GM15510 (cell line): ENCODE measurements around the gene JMJD4.

Source experiments
- POLR2A ChIP-seq: IDR thresholded peaks from 3 replicates; pipeline ENCODE4 v1.6.1; 2011; ENCODE audit warnings: borderline replicate concordance; ENCODE audit not compliant: insufficient read length; ENCODE audit errors: extremely low read depth

Gene JMJD4

DNA sequence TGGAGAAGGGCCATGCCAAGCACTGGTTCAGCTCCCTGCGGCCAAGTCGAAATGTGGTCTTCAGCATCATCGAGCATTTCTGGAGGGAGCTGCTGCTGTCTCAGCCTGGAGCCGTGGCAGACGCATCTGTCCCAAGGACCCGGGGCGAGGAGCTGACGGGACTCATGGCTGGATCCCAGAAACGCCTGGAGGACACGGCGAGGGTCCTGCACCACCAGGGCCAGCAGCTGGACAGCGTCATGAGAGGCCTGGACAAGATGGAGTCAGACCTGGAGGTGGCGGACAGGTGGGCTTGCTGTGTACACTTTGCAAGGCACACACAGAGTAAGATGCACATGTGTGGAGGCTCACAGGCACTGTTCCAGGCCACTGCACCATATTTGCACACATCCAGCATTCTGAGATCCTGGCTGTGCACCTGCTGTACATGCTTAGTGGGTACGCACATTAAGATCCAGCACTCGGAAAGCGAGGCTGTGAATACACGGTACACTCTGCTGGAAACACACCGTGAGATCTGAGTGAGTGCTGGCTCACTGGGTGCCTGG lies 12.9 kb upstream of the JMJD4 start:
- TF ChIP-seq POLR2A, result no peak

DNA sequence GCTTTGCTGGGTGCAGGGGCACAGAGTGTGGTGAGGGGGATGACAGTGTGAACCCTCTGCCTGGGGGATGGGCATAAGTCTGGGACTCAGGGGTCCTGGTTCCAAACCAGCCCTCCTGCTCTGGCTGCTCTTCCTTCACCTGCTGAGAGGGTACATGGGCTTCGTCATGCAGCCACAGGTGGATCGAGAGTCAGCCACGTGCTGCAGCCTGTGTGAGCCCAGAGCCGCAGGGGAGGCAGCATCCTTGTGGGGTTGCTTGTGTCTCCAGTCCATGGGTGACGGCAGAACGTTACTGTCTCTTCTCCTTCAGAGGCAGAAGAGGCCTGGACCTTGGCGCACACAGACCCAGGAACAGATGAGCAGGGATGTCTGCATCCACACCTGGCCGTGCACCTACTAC lies 12.3 kb upstream of the JMJD4 start:
- TF ChIP-seq POLR2A, result no peak

DNA sequence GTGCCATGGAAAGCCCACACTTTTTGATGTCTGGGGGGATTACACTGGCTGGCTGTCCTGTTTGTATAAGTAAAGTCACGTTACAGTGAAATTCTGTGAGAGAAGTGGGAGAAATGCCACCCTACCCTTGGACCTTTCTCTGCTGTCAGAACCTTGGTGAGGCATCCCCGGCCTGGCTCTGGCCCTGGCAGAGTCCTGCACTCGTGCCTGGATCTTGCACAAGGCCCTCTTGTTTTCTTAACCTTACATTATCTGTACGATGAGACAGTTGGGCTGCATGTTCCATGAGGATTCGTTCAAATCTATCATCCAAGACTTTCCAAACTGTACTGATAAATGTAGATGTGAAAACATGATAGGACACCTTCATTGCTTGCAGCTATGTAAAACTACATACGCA lies 11.6 kb upstream of the JMJD4 start:
- no peak for TF ChIP-seq POLR2A

GRCh38 chr1:227745568-227746265 lies 10.6 kb upstream of the JMJD4 start:
- no peak for TF ChIP-seq POLR2A

GRCh38 chr1:227744668-227745067 lies 9.6 kb upstream of the JMJD4 start:
- TF ChIP-seq POLR2A, result no peak

- TF ChIP-seq POLR2A, result no peak
Observed at GRCh38 chr1:227742738-227743715, 7.9 kb upstream of the JMJD4 start.

DNA sequence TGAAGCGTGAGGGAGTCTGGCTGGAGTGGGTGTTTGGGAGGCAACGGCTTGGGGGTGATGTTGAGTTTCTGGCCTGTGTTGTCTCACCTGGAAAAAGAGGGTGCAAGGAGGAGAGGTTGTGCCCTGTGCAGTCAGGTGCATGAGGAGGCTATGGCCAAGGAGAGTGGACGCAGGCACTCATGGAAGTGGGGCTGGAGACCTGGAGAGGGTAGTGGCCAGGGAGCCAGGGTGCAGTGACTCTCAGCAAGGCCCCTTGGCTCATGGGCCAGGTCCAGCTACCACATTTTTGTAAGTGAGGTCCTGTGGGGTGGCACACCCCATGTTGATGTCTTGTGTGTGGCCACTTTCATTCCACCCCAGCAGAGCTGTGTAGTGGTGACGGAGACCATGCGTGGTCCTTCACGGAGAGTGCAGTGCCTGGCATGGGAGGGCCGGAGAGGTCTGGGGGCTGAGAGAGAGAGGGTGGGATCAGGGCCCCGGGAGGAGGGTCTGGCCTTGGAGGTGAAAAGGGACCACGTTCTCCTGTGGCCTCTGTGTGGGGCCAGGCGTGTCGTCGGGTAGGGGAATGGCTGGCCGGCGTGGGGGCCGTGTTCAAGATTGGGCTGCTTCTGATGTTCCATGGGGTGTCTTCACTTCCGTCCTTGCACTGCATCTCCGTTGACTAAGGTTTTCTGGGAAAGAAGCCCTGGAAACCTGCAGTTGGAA lies 6.2 kb upstream of the JMJD4 start:
- no peak for TF ChIP-seq POLR2A

- TF ChIP-seq POLR2A, result no peak
Observed at GRCh38 chr1:227740401-227740960, 5.4 kb upstream of the JMJD4 start.

DNA sequence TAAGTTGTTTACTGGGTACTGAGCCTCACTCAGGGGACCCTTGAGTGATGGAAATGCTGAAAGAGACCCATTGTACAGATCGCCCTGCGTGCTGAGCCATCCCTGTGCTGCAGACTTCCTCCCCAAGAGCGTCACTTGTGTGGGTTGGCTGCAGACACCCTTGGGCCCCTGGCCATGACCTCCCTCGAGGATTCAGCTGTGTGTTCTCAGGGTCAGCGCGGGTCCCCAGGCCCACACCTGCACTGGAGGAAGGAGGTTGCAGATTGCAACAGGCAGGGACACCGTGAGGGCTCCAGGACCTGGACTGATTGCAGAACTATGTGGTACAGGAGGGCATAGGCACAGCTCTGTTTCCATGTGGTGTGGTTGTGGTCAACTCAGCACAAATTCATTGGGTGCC lies 4.5 kb upstream of the JMJD4 start:
- TF ChIP-seq POLR2A, result no peak

DNA sequence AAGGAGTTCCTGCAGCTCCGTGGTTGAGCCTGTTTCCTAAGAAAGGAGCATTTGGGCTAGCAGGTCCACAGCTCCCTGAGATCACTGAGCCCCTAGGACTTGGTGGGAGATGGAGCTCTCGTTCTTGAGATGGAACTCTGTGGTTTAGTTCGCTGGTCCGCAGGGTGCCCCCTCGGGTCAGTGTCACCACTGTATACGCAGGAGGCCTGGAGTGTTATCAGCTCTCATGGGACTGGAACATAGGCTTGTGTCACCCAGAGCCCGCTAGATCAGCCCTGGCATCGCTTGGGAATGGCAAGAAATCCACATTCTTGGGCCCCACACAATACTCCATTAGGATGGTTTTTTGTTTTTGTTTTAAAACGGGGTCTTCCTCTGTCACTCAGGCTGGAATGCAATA lies 3.7 kb upstream of the JMJD4 start:
- no peak for TF ChIP-seq POLR2A

GRCh38 chr1:227736814-227737432 lies 1.8 kb upstream of the JMJD4 start:
- no peak for TF ChIP-seq POLR2A

DNA sequence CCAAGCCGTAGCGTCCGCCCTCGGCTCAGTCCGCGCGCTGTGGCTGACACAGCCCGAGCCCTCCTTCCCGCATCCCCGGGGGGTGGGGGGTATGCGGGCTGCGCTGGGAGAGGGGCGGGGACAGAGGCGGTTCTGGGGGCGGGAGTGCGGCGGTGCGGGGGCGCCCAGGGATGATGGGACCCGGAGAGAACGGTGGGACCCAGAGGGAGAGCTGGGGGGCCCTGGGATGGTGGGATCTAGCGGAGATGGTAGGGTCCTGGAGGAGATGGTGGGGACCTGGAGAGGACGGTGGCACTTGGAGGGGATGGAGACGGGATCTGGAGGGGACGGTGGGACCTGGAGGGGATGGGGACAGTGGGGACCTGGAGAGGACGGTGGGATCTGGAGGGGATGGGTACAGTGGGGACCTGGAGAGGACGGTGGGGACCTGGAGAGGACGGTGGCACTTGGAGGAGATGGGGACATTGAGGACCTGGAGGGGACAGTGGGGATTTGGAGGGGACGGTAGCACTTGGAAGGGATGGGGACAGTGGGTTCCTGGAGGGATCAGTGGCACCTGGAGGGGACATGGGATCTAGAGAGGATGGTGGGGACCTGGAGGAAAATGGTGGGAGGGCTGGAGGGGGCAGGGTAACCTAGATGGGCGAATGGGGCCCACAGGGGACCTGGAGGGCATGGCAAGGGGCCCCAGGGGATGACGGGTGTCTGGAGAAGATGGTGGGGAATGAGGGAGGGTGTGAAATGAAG lies 610 bp upstream of the JMJD4 start:
- no peak for TF ChIP-seq POLR2A

GRCh38 chr1:227734546-227734855 lies 601 bp downstream of the JMJD4 start:
- no peak for TF ChIP-seq POLR2A
